HG03460 (cell line): ENCODE results near the gene CPE.
A peak's percentile ranks its signal among the peaks of the same experiment; 100 is the strongest.

ENCODE experiments used
- ATAC-seq: cut with Tn5 transposase; IDR thresholded peaks from one replicate; pipeline ENCODE4 v1.9.1; 2021; ENCODE audit not compliant: unreplicated experiment

CPE gene

GRCh38 chr4:165505958-165506837 is 127.4 kb downstream of the CPE start:
- ATAC-seq: no peak

- ATAC-seq: no peak
Measured at GRCh38 chr4:165506849-165507248, 128.0 kb downstream of the CPE start.

DNA sequence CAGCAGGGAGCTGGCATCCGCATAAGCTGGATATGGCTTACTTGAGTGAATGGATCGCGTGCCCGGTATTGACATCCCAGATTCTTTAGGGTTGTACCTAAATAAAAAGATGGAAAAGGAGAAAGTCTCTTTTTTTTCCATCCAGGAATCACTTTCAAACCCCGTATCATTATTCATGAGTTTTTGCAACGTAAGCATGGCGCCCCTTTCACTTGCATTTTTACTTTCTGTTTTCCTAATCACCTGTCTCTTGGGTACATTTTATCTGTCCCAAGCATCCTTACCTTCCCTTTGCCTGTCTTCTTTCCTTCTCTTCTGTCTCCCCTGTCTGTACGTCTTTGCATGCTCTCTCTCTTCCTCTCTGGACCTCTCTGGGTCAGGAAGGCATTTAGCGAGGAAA is 128.6 kb downstream of the CPE start:
- no peak for ATAC-seq

DNA sequence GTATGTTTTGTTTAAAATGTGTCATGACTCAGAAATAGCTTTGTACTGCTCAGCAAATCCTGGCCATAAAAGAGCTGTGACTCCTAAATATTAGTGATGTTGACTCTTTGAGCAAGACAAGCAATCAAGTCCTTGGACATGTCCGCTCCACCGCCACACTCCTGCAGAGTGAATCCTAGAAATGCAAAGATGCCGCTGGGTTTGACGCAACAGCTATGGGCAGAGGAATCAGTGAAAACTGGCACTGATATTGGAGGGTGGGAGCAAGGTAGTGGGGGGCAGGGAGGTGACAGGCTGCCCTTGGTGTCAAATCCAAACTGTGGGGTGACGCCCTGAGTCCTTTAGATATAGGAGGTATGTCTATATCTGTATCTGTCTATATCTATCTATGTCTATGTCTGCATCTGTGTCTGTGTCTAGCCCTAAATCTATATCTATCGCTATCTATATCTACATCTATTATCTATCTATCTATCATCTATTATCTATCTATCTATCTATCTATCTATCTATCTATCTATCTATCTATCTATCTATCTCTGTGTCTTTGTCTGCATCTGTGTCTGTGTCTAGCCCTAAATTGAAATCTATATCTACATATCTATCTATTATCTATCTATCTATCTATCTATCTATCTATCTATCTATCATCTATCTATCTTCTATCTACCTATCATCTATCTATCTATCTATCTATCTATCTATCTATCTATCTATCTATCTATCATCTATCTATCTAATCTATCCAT is 129.7 kb downstream of the CPE start:
- no peak for ATAC-seq

DNA sequence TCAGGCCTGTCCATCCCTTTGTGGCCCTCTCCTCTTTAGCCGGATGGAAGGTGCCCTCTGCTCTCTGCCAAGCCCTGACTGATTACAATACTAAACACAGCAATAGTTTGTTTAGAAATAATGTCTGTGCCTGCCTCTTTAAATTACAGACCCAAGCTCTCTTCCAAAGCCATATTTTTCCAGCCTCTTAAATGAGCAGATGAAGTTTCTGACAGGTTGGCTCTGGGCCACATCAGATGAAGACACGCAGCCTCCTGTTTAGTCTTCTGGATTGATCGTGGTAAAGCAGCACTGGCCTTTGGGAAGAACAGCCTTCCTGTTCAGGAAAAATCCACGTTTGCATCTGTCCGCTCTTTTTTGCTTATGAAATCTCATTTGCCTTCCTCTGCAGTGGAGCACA is 133.6 kb downstream of the CPE start:
- ATAC-seq: no peak

GRCh38 chr4:165514739-165515138 is 135.9 kb downstream of the CPE start:
- no peak for ATAC-seq

DNA sequence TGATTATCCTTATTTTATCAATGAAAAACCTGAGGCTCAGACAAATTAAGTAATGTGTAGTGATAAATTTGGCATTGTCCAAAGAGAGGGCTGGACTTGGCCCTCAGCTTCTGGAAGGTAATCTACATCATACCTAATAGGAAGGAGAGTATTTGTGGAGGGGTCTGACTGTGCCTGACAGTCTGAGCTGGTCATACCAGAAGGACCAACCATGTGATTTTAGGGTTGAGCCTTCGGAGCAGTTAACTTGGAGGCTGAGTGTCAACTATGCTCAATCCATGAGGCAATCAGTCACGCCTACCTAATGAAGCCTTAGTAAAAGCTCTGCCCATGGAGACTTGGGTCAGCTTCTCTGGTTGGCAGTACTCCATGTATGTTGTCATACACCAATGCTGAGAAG is 136.4 kb downstream of the CPE start:
- no peak for ATAC-seq

DNA sequence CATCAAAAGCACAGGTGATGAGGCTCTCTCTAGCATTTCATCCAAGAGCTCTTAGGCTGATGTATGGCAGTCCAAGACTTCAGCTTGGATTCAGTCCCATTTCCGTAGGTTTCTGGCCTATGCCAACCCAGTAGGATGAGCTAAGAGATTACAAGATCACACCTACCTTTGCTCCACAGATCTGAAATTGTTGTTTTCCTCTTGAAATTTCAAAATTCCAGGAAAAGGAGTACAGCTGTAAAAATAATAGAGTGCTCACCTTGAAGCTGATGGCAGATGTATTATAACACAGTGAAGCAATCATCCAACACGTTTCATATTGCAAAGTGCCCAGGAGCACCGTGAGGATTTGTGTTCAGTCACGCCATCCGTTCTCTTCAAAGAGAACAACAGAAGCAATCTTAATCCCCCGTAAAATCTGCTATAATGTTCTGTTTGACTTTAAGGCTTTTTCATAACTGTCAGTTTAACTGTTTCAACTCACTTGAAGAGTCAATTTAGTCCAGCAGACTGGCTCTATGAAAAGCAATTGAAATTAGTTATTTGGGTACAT is 137.5 kb downstream of the CPE start:
- no peak for ATAC-seq

DNA sequence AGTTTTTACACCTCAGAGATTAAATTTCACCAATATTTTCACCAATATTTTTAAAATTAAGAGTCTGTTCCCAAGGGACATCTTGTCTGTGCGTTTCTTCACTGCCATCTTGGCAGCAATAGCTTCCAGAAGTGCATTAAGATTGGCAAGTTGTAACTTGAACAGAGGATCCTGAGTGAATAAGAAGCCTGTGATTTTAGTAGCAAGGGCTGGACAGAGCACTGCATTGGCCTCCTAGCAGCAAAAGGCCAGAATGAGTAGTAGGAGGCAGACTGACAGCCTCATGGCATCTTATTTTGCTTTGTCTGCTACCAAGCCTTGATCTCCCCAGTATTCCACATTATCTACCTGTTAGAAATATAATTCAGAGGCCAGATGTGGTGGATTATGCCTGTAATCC is 138.4 kb downstream of the CPE start:
- ATAC-seq: no peak

GRCh38 chr4:165518024-165518616 is 139.3 kb downstream of the CPE start:
- ATAC-seq: no peak

- ATAC-seq: no peak
Measured at GRCh38 chr4:165518686-165519085, 139.9 kb downstream of the CPE start.

GRCh38 chr4:165519591-165519990 is 140.8 kb downstream of the CPE start:
- ATAC-seq: no peak

- ATAC-seq: no peak
Measured at GRCh38 chr4:165520086-165520485, 141.3 kb downstream of the CPE start.

DNA sequence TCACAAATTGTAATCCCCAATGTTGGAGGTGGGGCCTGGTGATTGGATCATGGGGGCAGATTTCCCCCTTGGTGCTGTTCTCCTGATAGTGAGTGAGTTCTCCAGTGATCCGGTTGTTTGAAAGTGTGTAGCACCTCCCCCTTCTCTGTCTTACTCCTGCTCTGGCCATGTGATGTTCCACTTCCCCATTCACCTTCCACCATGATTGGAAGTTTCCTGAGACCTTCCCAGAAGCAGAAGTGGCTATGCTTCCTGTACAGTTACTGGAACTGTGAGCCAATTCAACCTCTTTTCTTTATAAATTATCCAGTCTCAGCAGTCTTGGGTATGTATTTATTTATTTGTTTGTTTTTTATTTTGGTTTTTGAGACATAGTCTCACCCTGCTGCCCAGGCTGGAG is 143.2 kb downstream of the CPE start:
- no peak for ATAC-seq

- ATAC-seq: no peak
Measured at GRCh38 chr4:165524532-165525190, 145.9 kb downstream of the CPE start.

DNA sequence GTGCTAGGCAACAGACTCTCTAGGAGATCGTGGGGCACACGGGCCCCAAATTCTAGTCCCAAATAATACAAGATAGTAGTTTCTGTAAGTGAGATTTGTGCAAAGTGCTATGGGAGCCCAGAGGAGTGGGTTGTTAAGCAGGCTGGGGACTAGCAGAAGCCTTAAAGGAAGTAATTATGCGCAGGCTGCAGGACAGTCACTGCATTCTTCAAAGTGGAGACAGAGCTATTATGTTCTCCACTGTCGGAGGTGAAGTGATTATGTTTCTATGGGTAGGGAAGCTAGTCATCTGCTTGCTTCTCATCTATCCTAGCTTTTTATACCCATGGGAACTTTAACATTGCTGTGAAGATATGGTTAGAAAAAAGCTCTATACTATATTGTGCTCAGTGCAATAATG is 154.2 kb downstream of the CPE start:
- ATAC-seq: no peak

DNA sequence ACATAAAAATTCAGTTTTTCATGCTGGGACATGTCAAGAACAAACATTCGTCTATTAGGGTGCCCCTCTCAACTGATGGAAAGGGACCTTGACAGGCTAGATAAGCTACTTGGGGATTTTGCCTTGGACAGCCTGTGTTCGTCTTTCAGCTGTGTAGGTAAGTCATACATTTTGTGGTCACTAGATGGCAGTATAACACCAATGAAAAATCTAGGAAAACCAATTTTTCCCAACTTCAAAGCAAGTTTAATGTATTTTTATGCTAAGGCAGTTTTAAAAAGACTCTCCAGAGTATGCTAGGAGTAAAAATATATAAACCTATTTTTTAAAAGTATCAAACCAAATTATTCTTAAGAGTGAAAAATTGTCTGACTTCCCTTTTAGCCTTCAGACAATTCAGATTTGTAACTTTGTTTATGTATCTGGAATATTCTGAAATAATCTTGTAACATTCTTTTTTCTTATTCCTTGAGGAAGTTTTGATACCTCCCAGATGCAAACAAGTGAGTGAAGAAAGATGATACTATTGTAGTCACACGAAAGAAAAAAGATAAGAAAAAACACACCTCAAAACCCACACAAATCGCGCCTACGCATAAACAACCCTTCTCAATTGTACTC is 158.3 kb downstream of the CPE start:
- peak; percentile 69 for ATAC-seq

- ATAC-seq: no peak
Measured at GRCh38 chr4:165539801-165540200, 161.0 kb downstream of the CPE start.

DNA sequence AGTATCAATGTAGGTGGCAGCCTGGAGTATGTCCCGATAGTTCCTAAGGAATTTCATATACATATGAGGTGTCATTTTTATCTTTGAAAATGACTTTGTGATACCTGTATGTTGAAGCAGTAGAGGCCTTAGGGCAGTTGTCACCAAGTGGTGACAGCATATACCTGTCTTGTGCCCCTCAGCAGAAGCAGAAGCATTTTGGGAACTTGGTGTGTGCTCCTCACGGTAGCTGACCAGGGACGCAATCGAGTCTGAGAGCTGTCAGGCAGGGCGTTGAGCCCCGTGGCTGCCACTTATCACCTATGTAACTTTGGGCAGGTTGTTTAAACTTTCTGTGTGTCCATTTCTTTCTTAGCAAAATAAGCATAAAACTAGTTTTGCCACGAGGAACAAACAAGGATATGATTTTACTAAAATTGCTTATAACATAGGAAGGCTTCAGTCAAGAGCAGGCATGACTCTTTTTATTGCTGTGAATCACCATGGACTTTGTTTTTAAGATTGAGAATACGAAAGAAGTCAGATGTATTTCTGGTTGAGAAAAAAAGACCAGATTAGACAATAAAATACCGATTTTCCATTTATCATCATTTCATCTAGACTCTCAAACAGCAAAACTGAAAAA is 161.5 kb downstream of the CPE start:
- no peak for ATAC-seq

GRCh38 chr4:165541851-165542459 is 163.1 kb downstream of the CPE start:
- ATAC-seq: no peak
